GM18867 (cell line): ENCODE measurements around the gene RNF212B.

Experiments
- ATAC-seq: cut with Tn5 transposase; IDR thresholded peaks from one replicate; pipeline ENCODE4 v1.9.1; 2021; ENCODE audit warnings: mild to moderate bottlenecking, moderate library complexity; ENCODE audit not compliant: unreplicated experiment

Gene RNF212B

GRCh38 chr14:23319746-23320583, 82.2 kb downstream of the RNF212B start:
- ATAC-seq, result no peak

DNA sequence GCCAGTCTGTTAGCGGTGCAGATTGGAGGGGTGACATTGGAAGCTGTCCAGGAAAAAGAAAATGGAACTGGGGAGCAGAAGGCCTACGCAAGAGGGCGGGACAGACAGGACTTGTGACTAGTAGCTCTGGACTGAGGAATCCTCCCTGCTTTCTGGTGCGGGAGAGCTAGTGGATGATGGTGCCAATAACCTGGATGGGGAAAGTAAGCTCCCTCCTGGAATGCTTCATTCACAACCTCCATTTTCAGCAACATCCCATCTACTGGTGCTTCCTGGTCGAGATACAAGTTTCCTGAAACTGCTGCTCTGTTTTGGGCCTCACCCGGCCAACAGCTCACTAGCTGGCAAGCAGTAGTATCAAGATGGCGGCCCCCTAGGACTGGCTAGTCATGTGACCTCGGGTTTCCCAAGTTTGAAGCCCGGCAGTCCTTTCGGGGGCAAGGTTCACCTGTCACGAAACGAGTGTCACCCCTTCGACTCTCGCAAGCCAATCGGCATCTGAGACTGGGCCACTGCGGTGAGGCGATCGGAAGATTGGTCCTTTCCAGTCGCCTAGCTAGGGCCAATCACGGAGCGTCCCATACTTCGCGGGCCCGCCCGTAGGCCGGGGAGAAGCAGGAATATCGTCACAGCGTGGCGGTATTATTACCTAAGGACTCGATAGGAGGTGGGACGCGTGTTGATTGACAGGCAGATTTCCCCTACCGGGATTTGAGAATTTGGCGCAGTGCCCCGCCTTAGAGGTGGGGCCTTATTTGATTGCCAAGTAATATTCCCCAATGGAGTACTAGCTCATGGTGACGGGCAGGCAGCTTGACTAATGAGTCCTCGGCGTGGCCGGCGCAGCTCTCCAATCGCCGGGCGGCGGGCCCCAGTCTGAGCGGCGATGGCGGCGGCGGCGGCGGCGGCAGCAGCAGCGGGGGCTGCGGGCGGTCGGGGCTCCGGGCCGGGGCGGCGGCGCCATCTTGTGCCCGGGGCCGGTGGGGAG, 83.1 kb downstream of the RNF212B start, which contains the start of gene PABPN1:
Gene PABPN1, plus strand, starts transcription at position 874 of the 988 bp plus-strand sequence. Its CDS starts 13 bp downstream, at position 887.
- peak; percentile 88 for ATAC-seq

DNA sequence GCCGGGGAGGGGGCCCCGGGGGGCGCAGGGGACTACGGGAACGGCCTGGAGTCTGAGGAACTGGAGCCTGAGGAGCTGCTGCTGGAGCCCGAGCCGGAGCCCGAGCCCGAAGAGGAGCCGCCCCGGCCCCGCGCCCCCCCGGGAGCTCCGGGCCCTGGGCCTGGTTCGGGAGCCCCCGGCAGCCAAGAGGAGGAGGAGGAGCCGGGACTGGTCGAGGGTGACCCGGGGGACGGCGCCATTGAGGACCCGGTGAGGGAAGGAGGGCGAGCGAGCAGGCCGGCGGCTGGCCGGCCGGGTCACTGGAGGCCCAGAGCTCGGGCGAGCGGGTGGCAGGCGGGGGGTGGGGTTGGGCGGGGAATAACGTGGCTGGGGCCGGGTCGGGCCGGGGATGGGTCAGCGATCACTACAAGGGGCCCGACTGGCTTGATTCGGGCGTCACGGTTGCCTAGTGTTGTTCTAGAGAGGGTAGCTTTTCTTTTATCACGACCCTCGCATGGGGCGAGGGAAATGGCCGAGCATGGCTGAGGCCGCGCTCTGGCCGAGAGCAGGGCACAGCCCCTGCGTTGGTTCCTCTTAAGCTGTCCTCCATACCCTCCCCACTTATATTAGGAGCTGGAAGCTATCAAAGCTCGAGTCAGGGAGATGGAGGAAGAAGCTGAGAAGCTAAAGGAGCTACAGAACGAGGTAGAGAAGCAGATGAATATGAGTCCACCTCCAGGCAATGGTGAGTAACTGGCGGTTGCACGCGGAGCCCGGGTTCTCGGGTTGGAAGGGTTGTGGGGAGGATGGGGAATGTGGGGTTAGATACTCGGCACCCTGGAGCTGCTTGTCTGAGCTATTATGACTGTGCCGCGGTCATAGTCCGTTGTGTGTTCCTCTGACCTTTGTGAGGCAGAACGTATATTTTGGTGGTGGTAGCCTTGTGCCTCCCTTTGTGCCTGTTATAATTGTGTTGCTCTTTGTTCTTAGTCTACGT, 84.1 kb downstream of the RNF212B start:
- ATAC-seq, result peak; percentile 12
